NB4 (cell line): ENCODE results near the gene RBM33.

Experiments used
- DNase-seq: peaks from one replicate; pipeline ENCODE4 v3.0.0; 2010; ENCODE audit warnings: low read depth
- H3K4me3 ChIP-seq: one replicate; pipeline ENCODE4 v1.5.1; 2011; ENCODE audit warnings: mild to moderate bottlenecking, low read depth, low read length, moderate library complexity
- CTCF ChIP-seq: IDR thresholded peaks from one replicate; pipeline ENCODE4 v1.5.1; 2012; ENCODE audit warnings: low read depth, low read length
- MAX ChIP-seq: IDR thresholded peaks from 2 replicates; pipeline ENCODE4 v1.6.1; 2011; ENCODE audit warnings: low read depth, low read length
- MYC ChIP-seq: IDR thresholded peaks from 2 replicates; pipeline ENCODE4 v1.6.1; 2011; ENCODE audit warnings: low read depth, low read length
- POLR2A ChIP-seq: IDR thresholded peaks from 2 replicates; pipeline ENCODE4 v1.6.1; 2011; ENCODE audit warnings: mild to moderate bottlenecking; ENCODE audit not compliant: insufficient read length; ENCODE audit errors: extremely low read depth

The RBM33 gene

GRCh38 chr7:155644971-155645509 lies 579 bp downstream of the RBM33 start:
- TF ChIP-seq MAX (peak; percentile 51; the same call in 1 of the 2 replicates), MYC (peak; percentile 52; the same call in 1 of the 2 replicates), CTCF (no peak), POLR2A (no peak)
- DNase-seq = peak; percentile 76
- H3K4me3 ChIP-seq = peak overlapping the region; percentile 93

GRCh38 chr7:155645662-155646061 lies 1.2 kb downstream of the RBM33 start:
- DNase-seq = no peak
- H3K4me3 ChIP-seq = peak overlapping the region; percentile 93
- no peak for TF ChIP-seq POLR2A
- no peak for TF ChIP-seq MAX
- no peak for TF ChIP-seq CTCF
- no peak for TF ChIP-seq MYC

GRCh38 chr7:155646669-155647068 lies 2.2 kb downstream of the RBM33 start:
- TF ChIP-seq POLR2A = no peak
- no peak for TF ChIP-seq CTCF
- no peak for TF ChIP-seq MYC
- TF ChIP-seq MAX = no peak
- H3K4me3 ChIP-seq = peak overlapping the region; percentile 93
- DNase-seq = no peak

GRCh38 chr7:155647302-155647701 lies 2.8 kb downstream of the RBM33 start:
- DNase-seq = no peak
- no peak overlapping the region for H3K4me3 ChIP-seq
- TF ChIP-seq MYC (no peak), CTCF (no peak), MAX (no peak), POLR2A (no peak)

GRCh38 chr7:155647734-155648133 lies 3.3 kb downstream of the RBM33 start:
- no peak overlapping the region for H3K4me3 ChIP-seq
- DNase-seq = no peak
- TF ChIP-seq MAX (no peak), MYC (no peak), CTCF (no peak), POLR2A (no peak)
